H1 (cell line): Measurements from ENCODE around the gene TSPAN15. TPM values are rescaled to one million over a fixed set of nuclear protein-coding genes. Genes with fewer than 3 reads are reported as not detected.

ENCODE experiments used
- CTCF ChIA-PET: fragments of 300-600 bp; sonication (Branson Sonifier 250); formaldehyde crosslinking; loops from one replicate; lab custom pipeline; 2021; ENCODE audit not compliant: partially characterized antibody; lab: Charles Lee
- POLR2A ChIA-PET: fragments of 300-600 bp; sonication (Branson Sonifier 250); formaldehyde crosslinking; loops from one replicate; lab custom pipeline; 2021; ENCODE audit warnings: inconsistent platforms; ENCODE audit not compliant: partially characterized antibody; lab: Charles Lee
- DNase-seq, 2 experiments: peaks; one replicate each; pipeline versions ENCODE4 v3.0.0 to v3.0.0-alpha.2; 2010 to 2022; ENCODE audit warnings: low spot score in 2 of 2, low read depth in 1 of 2, mixed read lengths in 1 of 2
- FAIRE-seq: peaks from 2 replicates; lab custom pipeline; 2011; peaks lifted over from hg19 to GRCh38; lab: Jason Lieb, UNC
- H2AFZ ChIP-seq: 2 replicates; pipeline ENCODE4 v1.8.1; 2012; ENCODE audit warnings: low read length, inconsistent platforms
- H2AK5ac ChIP-seq: 2 replicates; pipeline ENCODE4 v1.6.1; 2013; ENCODE audit warnings: low read depth, low read length
- H2BK120ac ChIP-seq: replicated peaks from 2 replicates; pipeline ENCODE3; 2013; ENCODE audit warnings: low read depth, low read length, inconsistent platforms
- H2BK12ac ChIP-seq: 2 replicates; pipeline ENCODE4 v1.6.1; 2013; ENCODE audit warnings: low read depth, low read length
- H2BK15ac ChIP-seq: 2 replicates; pipeline ENCODE4 v1.6.1; 2013; ENCODE audit warnings: low read length
- H2BK20ac ChIP-seq: 2 replicates; pipeline ENCODE4 v1.6.1; 2013; ENCODE audit warnings: low read length
- H2BK5ac ChIP-seq: 2 replicates; pipeline ENCODE4 v1.6.1; 2013; ENCODE audit warnings: low read depth, low read length
- H3K14ac ChIP-seq: 2 replicates; pipeline ENCODE4 v1.6.1; 2013; ENCODE audit warnings: inconsistent platforms; ENCODE audit not compliant: insufficient read length
- H3K18ac ChIP-seq: 2 replicates; pipeline ENCODE4 v1.6.1; 2013; ENCODE audit warnings: low read length; ENCODE audit errors: extremely low read depth
- H3K23ac ChIP-seq: 2 replicates; pipeline ENCODE4 v1.6.1; 2013; ENCODE audit warnings: inconsistent platforms; ENCODE audit not compliant: insufficient read length
- H3K23me2 ChIP-seq: 2 replicates; pipeline ENCODE4 v1.6.1; 2013; ENCODE audit warnings: low read depth, low read length
- H3K27ac ChIP-seq: 2 replicates; pipeline ENCODE4 v1.6.1; 2011; ENCODE audit warnings: low read depth, low read length, inconsistent platforms
- H3K27me3 ChIP-seq, 4 experiments: replicated peaks in 1 of 4; 1 replicate in 1 of 4; 2 replicates in 3 of 4; pipeline versions ENCODE4 v1.6.1 to v1.8.1; 2011 to 2013; ENCODE audit warnings: low read length in 3 of 4, mild to moderate bottlenecking in 3 of 4, inconsistent platforms in 2 of 4, mixed read lengths in 2 of 4, moderate library complexity in 1 of 4; ENCODE audit not compliant: control insufficient read depth in 3 of 4, insufficient read depth in 3 of 4; ENCODE audit errors: extremely low read depth in 1 of 4
- H3K36me3 ChIP-seq, 4 experiments: 2 replicates each; pipeline versions ENCODE4 v1.6.1 to v1.8.1; 2011 to 2013; ENCODE audit warnings: mild to moderate bottlenecking in 4 of 4, low read length in 3 of 4, moderate library complexity in 2 of 4, control low read depth in 1 of 4, inconsistent platforms in 1 of 4; ENCODE audit not compliant: insufficient read depth in 4 of 4, control insufficient read depth in 2 of 4
- H3K4ac ChIP-seq: replicated peaks from 2 replicates; pipeline ENCODE3; 2013; ENCODE audit warnings: low read length, low read depth, mixed read lengths, inconsistent platforms; ENCODE audit not compliant: insufficient read length
- H3K4me1 ChIP-seq, 4 experiments: replicated peaks in 1 of 4; 1 replicate in 1 of 4; 2 replicates in 3 of 4; pipeline versions ENCODE4 v1.6.1 to v1.8.1; 2011 to 2013; ENCODE audit warnings: low read length in 3 of 4, inconsistent platforms in 2 of 4, mixed read lengths in 1 of 4; ENCODE audit not compliant: insufficient read depth in 4 of 4, control insufficient read depth in 3 of 4
- H3K4me2 ChIP-seq, 2 experiments: 2 replicates each; pipeline versions ENCODE4 v1.6.1 to v1.8.1; 2011 to 2013; ENCODE audit warnings: low read depth in 2 of 2, low read length in 2 of 2, control low read depth in 1 of 2, inconsistent platforms in 1 of 2, mild to moderate bottlenecking in 1 of 2; ENCODE audit not compliant: insufficient read depth in 1 of 2
- H3K4me3 ChIP-seq, 4 experiments: fragments of 200-600, 300-600 bp in 1 of 4; sonication (generic), shearing (Covaris generic), sonication (Bioruptor Twin) in 1 of 4; 2 replicates each; pipeline versions ENCODE4 v1.5.1 to v1.8.1; 2011 to 2016; ENCODE audit warnings: low read length in 4 of 4, low read depth in 3 of 4, control low read depth in 2 of 4, inconsistent platforms in 2 of 4, mild to moderate bottlenecking in 2 of 4, mixed read lengths in 1 of 4, moderate library complexity in 1 of 4; ENCODE audit not compliant: insufficient read depth in 2 of 4; ENCODE audit errors: extremely low read depth in 1 of 4
- H3K56ac ChIP-seq: replicated peaks from 2 replicates; pipeline ENCODE3; 2013; ENCODE audit warnings: low read depth, mild to moderate bottlenecking, mixed read lengths, low read length, inconsistent platforms; ENCODE audit not compliant: insufficient read length
- H3K79me1 ChIP-seq: 2 replicates; pipeline ENCODE4 v1.6.1; 2013; ENCODE audit warnings: low read depth, low read length, control low read depth
- H3K79me2 ChIP-seq, 2 experiments: 2 replicates each; pipeline versions ENCODE4 v1.6.1 to v1.8.1; 2012 to 2013; ENCODE audit warnings: low read length in 2 of 2, mild to moderate bottlenecking in 2 of 2, inconsistent platforms in 1 of 2; ENCODE audit not compliant: insufficient read depth in 2 of 2, control insufficient read depth in 1 of 2
- H3K9ac ChIP-seq, 4 experiments: replicated peaks in 1 of 4; 1 replicate in 1 of 4; 2 replicates in 3 of 4; pipeline versions ENCODE4 v1.6.1 to v1.8.1; 2011 to 2013; ENCODE audit warnings: low read depth in 3 of 4, low read length in 3 of 4, control low read depth in 2 of 4, mild to moderate bottlenecking in 2 of 4, moderate library complexity in 2 of 4, inconsistent platforms in 1 of 4; ENCODE audit errors: extremely low read depth in 1 of 4
- H3K9me3 ChIP-seq, 2 experiments: 2 replicates each; pipeline versions ENCODE4 v1.6.1 to v1.8.1; 2012 to 2013; ENCODE audit warnings: mild to moderate bottlenecking in 2 of 2, moderate library complexity in 2 of 2, control low read depth in 1 of 2, inconsistent platforms in 1 of 2, low read depth in 1 of 2, low read length in 1 of 2, mixed read lengths in 1 of 2; ENCODE audit not compliant: insufficient read depth in 2 of 2
- H4K20me1 ChIP-seq, 2 experiments: replicated peaks in 1 of 2; 2 replicates each; pipeline versions ENCODE3 to v1.8.1; 2011 to 2013; ENCODE audit warnings: inconsistent platforms in 2 of 2, low read length in 2 of 2, mild to moderate bottlenecking in 1 of 2; ENCODE audit not compliant: insufficient read depth in 2 of 2, control insufficient read depth in 1 of 2
- H4K5ac ChIP-seq: 2 replicates; pipeline ENCODE4 v1.6.1; 2013; ENCODE audit warnings: low read length, low read depth, mixed read lengths, inconsistent platforms; ENCODE audit not compliant: insufficient read length
- H4K8ac ChIP-seq: 2 replicates; pipeline ENCODE4 v1.8.0; 2013; ENCODE audit warnings: mild to moderate bottlenecking, moderate library complexity, low read length, inconsistent platforms; ENCODE audit not compliant: insufficient read depth; ENCODE audit errors: extremely low read depth
- H4K91ac ChIP-seq: replicated peaks from 2 replicates; pipeline ENCODE3; 2013; ENCODE audit warnings: low read length, mixed read lengths, inconsistent platforms; ENCODE audit not compliant: insufficient read length
- CBX5 ChIP-seq: fragments of 300-800, 300-1000 bp; sonication (generic); IDR thresholded peaks from 2 replicates; pipeline ENCODE4 v1.7.1; 2016; ENCODE audit warnings: antibody characterized with exemption, low read length, low read depth
- CHD1 ChIP-seq: IDR thresholded peaks from 2 replicates; pipeline ENCODE4 v1.6.1; 2012; ENCODE audit warnings: low read depth, low read length, improper control_type of control experiment
- CHD2 ChIP-seq: IDR thresholded peaks from 2 replicates; pipeline ENCODE4 v1.6.1; 2012; ENCODE audit warnings: low read length, improper control_type of control experiment
- EP300 ChIP-seq, 2 experiments: IDR thresholded peaks; 1 replicate in 1 of 2; 2 replicates in 1 of 2; pipeline ENCODE4 v1.6.1; 2011 to 2012; ENCODE audit warnings: low read depth in 2 of 2, low read length in 2 of 2, mild to moderate bottlenecking in 2 of 2, borderline replicate concordance in 1 of 2, inconsistent platforms in 1 of 2, moderate library complexity in 1 of 2
- KDM1A ChIP-seq: fragments of 200-600, 300-600 bp; sonication (generic); IDR thresholded peaks from 2 replicates; pipeline ENCODE4 v1.7.1; 2016; ENCODE audit warnings: mild to moderate bottlenecking, low read length, borderline replicate concordance
- SP1 ChIP-seq: IDR thresholded peaks from 2 replicates; pipeline ENCODE4 v1.6.1; 2011; ENCODE audit warnings: low read depth, low read length
- SUZ12 ChIP-seq: fragments of 200-600 bp; sonication (generic); IDR thresholded peaks from 2 replicates; pipeline ENCODE4 v1.6.1; 2012; ENCODE audit warnings: mild to moderate bottlenecking, inconsistent platforms, low read length, moderate library complexity, mixed read lengths
- TEAD4 ChIP-seq: IDR thresholded peaks from 2 replicates; pipeline ENCODE4 v1.6.1; 2012; ENCODE audit warnings: low read depth, low read length, inconsistent platforms, mixed read lengths
- WGBS, 2 experiments: shearing (Covaris generic) in 1 of 2; methylation state at CpG; one replicate each; pipeline versions ENCODE4 v1.1.6 to v1.1.7; 2013 to 2015; ENCODE audit warnings: low lambda C conversion rate in 2 of 2, mixed read lengths in 2 of 2, inconsistent platforms in 1 of 2, low coverage in 1 of 2, missing lambda C conversion rate in 1 of 2; ENCODE audit not compliant: insufficient replicate concordance in 2 of 2, insufficient coverage in 1 of 2, insufficient read length in 1 of 2; ENCODE audit errors: extremely low coverage in 1 of 2, missing lambda C conversion rate in 1 of 2; 5-methylcytosine and 5-hydroxymethylcytosine counted together
- polyA plus RNA-seq, 7 experiments: library from polyadenylated mRNA; depleted of rRNA in 3 of 7; stranded (reverse) in 5 of 7; unstranded in 2 of 7; fragments of >200 nt in 5 of 7; fragments of 200-250 nt in 2 of 7; gene quantifications; 1 replicate in 5 of 7; 2 replicates in 1 of 7; 4 replicates in 1 of 7; pipeline versions ENCODE4 v1.2.1 to v1.2.3, GENCODE V29; 2011 to 2013; ENCODE audit warnings: missing spikeins in 2 of 7, mixed read lengths in 2 of 7
- total RNA-seq: library from RNA; stranded (reverse); fragmentation: NEBNext Ultra II Directional; extraction: Animal tissue kit (Norgen Biotek cat#: 25700); gene quantifications from 2 replicates; pipeline ENCODE4 v1.2.1, GENCODE V29; 2021
- TF ChIP-seq, protein P1 (sequence below): IDR thresholded peaks from 2 replicates; pipeline ENCODE4 v1.6.1; 2012; ENCODE audit warnings: low read length, inconsistent platforms
- TF ChIP-seq, protein P2 (sequence below): IDR thresholded peaks from 2 replicates; pipeline ENCODE4 v1.6.1; 2012; ENCODE audit warnings: inconsistent platforms

Gene TSPAN15
- total and polyA plus RNA-seq, 2 of the 8 experiments (the other 6 are each of a cell fraction or from before 2014, with no cell fraction given): 9.7 to 20.0 TPM

DNA sequence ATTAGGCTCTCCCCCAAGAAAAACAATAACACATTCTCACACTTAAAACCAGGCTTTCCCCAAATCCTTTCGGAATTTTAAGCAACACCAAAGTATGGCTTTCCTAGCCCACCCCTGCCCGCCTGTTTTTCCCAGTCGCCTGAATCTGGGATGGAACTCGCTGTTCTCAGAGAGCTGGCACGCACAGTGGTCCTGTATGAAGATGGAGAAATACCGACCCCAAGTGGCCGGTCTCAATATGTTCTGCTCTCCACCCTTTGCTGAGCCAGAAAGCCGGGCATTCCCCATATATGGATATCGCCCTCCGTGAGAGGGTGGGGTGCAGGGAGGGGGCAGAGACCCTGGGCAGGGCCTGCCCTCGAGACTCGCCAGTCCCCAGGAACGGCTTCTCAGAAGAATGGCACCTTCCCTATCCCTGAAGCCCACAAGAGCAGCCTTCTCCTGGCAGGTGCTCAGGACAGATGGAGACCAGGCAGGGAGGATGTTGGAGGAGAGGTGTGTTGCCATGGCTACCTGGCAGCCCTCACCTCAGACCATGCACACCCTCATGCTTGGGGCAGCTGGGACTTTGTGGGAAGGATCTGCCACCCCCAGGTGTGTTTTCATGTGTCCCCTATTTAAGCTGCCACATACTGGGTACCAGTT lies 37.9 kb upstream of the TSPAN15 start:
- no peaks in the 10 kb centered on the region for H3K9me3 ChIP-seq
- H3K18ac ChIP-seq: no peak overlapping the region
- no peak overlapping the region for H3K9ac ChIP-seq
- H2BK5ac ChIP-seq: no peak overlapping the region
- H4K8ac ChIP-seq: no peak overlapping the region
- H4K5ac ChIP-seq: no peak overlapping the region
- no peaks in the 10 kb centered on the region for H3K23me2 ChIP-seq
- H3K4me3 ChIP-seq: peak overlapping the region in 1 of 4 experiments; percentile 35; a peak in 1 of 8 replicates
- H2AFZ ChIP-seq: 0 out of 2 replicates have a peak overlapping the region, but pooled peaks have one; percentile 25
- H4K91ac ChIP-seq: no peak overlapping the region
- H3K27me3 ChIP-seq: no peaks in the 10 kb centered on the region
- CTCF ChIA-PET: interaction anchor here (0.9 to 3.5 kb wide), 13 partner anchors 10 to 352 kb away, joined by 3 to 28 read pairs (median 3); no protein-coding TSS in a partner anchor
- WGBS, 2 experiments: 12% methylated on average over 10 of the region's 13 CpGs; no CpG with 5 or more reads in 1 of the 2 experiments
- no peak overlapping the region for H2BK20ac ChIP-seq
- H3K4me1 ChIP-seq: no peaks in the 10 kb centered on the region; a peak in 2 of 7 replicates
- no peak overlapping the region for H2BK120ac ChIP-seq
- H2BK12ac ChIP-seq: no peak overlapping the region
- no peak overlapping the region for H2BK15ac ChIP-seq
- peak overlapping the region; percentile 14 to 61; a peak in 3 of 4 replicates for H3K4me2 ChIP-seq
- H2AK5ac ChIP-seq: 0 out of 2 replicates have a peak overlapping the region, but pooled peaks have one; percentile 70
- no peak overlapping the region for H3K4ac ChIP-seq
- POLR2A ChIA-PET: interaction anchor here (0.6 to 1.7 kb wide), 2 partner anchors 35 to 255 kb away, joined by 3 to 5 read pairs; no protein-coding TSS in a partner anchor
- peak; percentile 49 to 83 for DNase-seq
- no peak overlapping the region for H3K23ac ChIP-seq
- no peak overlapping the region for H3K14ac ChIP-seq
- H3K36me3 ChIP-seq: no peaks in the 10 kb centered on the region
- H3K56ac ChIP-seq: no peak overlapping the region
- no peak for FAIRE-seq
- no peaks in the 10 kb centered on the region for H4K20me1 ChIP-seq
- no peaks in the 10 kb centered on the region for H3K79me2 ChIP-seq
- no peaks in the 10 kb centered on the region for H3K79me1 ChIP-seq
- no peak overlapping the region for H3K27ac ChIP-seq
- no peak for TF ChIP-seq SUZ12
- TF ChIP-seq, protein P1, sequence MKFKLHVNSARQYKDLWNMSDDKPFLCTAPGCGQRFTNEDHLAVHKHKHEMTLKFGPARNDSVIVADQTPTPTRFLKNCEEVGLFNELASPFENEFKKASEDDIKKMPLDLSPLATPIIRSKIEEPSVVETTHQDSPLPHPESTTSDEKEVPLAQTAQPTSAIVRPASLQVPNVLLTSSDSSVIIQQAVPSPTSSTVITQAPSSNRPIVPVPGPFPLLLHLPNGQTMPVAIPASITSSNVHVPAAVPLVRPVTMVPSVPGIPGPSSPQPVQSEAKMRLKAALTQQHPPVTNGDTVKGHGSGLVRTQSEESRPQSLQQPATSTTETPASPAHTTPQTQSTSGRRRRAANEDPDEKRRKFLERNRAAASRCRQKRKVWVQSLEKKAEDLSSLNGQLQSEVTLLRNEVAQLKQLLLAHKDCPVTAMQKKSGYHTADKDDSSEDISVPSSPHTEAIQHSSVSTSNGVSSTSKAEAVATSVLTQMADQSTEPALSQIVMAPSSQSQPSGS: 0 out of 2 replicates have a peak, but pooled peaks have one; percentile 52
- no peak for TF ChIP-seq SP1
- no peak for TF ChIP-seq CHD2
- TF ChIP-seq, protein P2, sequence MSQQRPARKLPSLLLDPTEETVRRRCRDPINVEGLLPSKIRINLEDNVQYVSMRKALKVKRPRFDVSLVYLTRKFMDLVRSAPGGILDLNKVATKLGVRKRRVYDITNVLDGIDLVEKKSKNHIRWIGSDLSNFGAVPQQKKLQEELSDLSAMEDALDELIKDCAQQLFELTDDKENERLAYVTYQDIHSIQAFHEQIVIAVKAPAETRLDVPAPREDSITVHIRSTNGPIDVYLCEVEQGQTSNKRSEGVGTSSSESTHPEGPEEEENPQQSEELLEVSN: no peak
- TF ChIP-seq EP300 (IDR thresholded peaks at IDR 0.05; ENCODE audit: borderline replicate concordance in 1 of 2, low read depth in 2 of 2, low read length in 2 of 2): peak in 1 of 2 experiments; percentile 38; a peak in 1 of 3 replicates
- 0 out of 2 replicates have a peak, but pooled peaks have one; percentile 8 for TF ChIP-seq TEAD4
- no peak for TF ChIP-seq CHD1
- no peak for TF ChIP-seq CBX5
- TF ChIP-seq KDM1A: no peak
